Panc1 (cell line): ENCODE data around the gene DEPDC5.

Experiments
- POLR2AphosphoS5 ChIP-seq: IDR thresholded peaks from 2 replicates; pipeline ENCODE4 v1.6.1; 2012; ENCODE audit warnings: mild to moderate bottlenecking, low read depth, low read length, moderate library complexity
- SIN3A ChIP-seq: IDR thresholded peaks from 2 replicates; pipeline ENCODE4 v1.6.1; 2012; ENCODE audit warnings: low read depth, mild to moderate bottlenecking, low read length, moderate library complexity, borderline replicate concordance; ENCODE audit not compliant: insufficient read depth
- TCF7L2 ChIP-seq: IDR thresholded peaks from 2 replicates; pipeline ENCODE4 v1.6.1; 2011; ENCODE audit warnings: mild to moderate bottlenecking, low read depth, low read length, inconsistent platforms
- TF ChIP-seq, protein P1 (sequence below): fragments of 450-650 bp; IDR thresholded peaks from 2 replicates; pipeline ENCODE4 v1.5.1; 2017; ENCODE audit warnings: mild to moderate bottlenecking
- TF ChIP-seq, protein P2 (sequence below), 2 experiments: IDR thresholded peaks; 2 replicates each; pipeline ENCODE4 v1.6.1; 2011 to 2012; ENCODE audit warnings: low read depth in 2 of 2, control low read depth in 1 of 2, low read length in 1 of 2, mild to moderate bottlenecking in 1 of 2, moderate library complexity in 1 of 2; ENCODE audit not compliant: insufficient read depth in 1 of 2

DNA sequence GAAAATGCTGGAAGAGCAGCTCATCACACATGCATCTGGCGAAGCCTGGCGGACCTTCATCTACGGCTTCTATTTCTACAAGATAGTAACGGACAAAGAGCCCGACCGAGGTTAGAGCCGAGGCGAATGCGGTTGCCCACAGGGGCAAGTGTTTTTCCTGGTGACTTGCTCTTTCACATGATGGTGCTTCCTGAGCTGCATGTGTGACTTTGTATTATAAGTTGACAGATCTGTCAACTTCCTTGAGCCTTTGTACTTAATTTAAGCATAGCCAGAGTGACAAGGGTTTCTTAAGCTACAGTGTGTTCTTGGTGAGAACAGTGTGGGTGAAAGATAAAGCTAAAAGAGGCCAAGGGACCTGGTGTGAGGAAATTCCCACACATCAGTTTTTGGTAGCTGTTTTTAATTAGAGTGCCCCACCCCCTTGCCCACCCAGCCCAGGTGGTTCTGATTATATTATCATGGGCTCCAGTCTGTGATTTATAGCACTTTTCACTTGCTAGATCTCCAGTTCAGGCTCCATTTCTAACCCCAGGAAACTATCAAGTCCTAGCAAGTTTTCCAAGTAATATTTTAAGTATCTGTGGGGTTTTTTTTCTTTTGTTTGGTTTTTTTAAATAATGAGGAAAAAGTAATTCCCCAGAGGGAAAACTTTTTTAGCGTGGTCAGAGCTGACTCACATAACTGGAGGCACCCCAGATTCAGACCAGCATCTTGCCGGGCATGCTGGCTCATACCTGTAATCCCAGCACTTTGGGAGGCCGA is 122.5 kb downstream of the DEPDC5 start:
- TF ChIP-seq, protein P1, sequence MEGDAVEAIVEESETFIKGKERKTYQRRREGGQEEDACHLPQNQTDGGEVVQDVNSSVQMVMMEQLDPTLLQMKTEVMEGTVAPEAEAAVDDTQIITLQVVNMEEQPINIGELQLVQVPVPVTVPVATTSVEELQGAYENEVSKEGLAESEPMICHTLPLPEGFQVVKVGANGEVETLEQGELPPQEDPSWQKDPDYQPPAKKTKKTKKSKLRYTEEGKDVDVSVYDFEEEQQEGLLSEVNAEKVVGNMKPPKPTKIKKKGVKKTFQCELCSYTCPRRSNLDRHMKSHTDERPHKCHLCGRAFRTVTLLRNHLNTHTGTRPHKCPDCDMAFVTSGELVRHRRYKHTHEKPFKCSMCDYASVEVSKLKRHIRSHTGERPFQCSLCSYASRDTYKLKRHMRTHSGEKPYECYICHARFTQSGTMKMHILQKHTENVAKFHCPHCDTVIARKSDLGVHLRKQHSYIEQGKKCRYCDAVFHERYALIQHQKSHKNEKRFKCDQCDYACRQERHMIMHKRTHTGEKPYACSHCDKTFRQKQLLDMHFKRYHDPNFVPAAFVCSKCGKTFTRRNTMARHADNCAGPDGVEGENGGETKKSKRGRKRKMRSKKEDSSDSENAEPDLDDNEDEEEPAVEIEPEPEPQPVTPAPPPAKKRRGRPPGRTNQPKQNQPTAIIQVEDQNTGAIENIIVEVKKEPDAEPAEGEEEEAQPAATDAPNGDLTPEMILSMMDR: no peak
- TF ChIP-seq POLR2AphosphoS5 (no peak), SIN3A (no peak), TCF7L2 (no peak)
- TF ChIP-seq, protein P2, sequence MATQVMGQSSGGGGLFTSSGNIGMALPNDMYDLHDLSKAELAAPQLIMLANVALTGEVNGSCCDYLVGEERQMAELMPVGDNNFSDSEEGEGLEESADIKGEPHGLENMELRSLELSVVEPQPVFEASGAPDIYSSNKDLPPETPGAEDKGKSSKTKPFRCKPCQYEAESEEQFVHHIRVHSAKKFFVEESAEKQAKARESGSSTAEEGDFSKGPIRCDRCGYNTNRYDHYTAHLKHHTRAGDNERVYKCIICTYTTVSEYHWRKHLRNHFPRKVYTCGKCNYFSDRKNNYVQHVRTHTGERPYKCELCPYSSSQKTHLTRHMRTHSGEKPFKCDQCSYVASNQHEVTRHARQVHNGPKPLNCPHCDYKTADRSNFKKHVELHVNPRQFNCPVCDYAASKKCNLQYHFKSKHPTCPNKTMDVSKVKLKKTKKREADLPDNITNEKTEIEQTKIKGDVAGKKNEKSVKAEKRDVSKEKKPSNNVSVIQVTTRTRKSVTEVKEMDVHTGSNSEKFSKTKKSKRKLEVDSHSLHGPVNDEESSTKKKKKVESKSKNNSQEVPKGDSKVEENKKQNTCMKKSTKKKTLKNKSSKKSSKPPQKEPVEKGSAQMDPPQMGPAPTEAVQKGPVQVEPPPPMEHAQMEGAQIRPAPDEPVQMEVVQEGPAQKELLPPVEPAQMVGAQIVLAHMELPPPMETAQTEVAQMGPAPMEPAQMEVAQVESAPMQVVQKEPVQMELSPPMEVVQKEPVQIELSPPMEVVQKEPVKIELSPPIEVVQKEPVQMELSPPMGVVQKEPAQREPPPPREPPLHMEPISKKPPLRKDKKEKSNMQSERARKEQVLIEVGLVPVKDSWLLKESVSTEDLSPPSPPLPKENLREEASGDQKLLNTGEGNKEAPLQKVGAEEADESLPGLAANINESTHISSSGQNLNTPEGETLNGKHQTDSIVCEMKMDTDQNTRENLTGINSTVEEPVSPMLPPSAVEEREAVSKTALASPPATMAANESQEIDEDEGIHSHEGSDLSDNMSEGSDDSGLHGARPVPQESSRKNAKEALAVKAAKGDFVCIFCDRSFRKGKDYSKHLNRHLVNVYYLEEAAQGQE (IDR thresholded peaks at IDR 0.05; ENCODE audit: insufficient read depth in 1 of 2, low read depth in 2 of 2, low read length in 1 of 2): no peak
